K562 (cell line): ENCODE results near the gene GRAMD1B.

Experiments
- CAMTA2 ChIP-seq: fragments of 250-450 bp; sonication (Bioruptor Pico); conservative IDR thresholded peaks from 2 replicates; pipeline ENCODE4 v1.5.1; 2022
- CHD1 ChIP-seq: fragments of 200-600 bp; sonication (generic); IDR thresholded peaks from one replicate; pipeline ENCODE4 v1.6.1; 2012; ENCODE audit warnings: mild to moderate bottlenecking, moderate library complexity, low read length, inconsistent platforms
- EZH2 ChIP-seq: IDR thresholded peaks from 2 replicates; pipeline ENCODE4 v1.6.1; 2012; ENCODE audit warnings: low read depth, mild to moderate bottlenecking, inconsistent platforms, low read length, borderline replicate concordance
- NFXL1 ChIP-seq: fragments of 450-650 bp; formaldehyde crosslinking; IDR thresholded peaks from 2 replicates; pipeline ENCODE4 v1.4.0; 2021; ENCODE audit warnings: mild to moderate bottlenecking
- REST ChIP-seq, 2 experiments: fragments of 450-650 bp; formaldehyde crosslinking in 1 of 2; IDR thresholded peaks; 2 replicates each; pipeline versions ENCODE4 v1.4.0 to v1.6.1; 2014 to 2020; ENCODE audit warnings: mild to moderate bottlenecking in 2 of 2, borderline replicate concordance in 1 of 2, low read depth in 1 of 2
- TSC22D4 ChIP-seq: fragments of 450-650 bp; IDR thresholded peaks from 2 replicates; pipeline ENCODE4 v1.6.1; 2016; ENCODE audit warnings: missing genetic modification characterization, missing biosample characterization, control low read depth

GRCh38 chr11:123580137-123580536, 150.1 kb downstream of the GRAMD1B start:
- no peak for TF ChIP-seq TSC22D4
- no peak for TF ChIP-seq NFXL1 (CRISPR knock-in tag)
- no peak for TF ChIP-seq REST (IDR thresholded peaks at IDR 0.05; ENCODE audit: borderline replicate concordance)
- no peak for TF ChIP-seq REST (CRISPR knock-in tag; IDR thresholded peaks at IDR 0.05; ENCODE audit: low read depth)
- TF ChIP-seq CAMTA2: no peak
- no peak for TF ChIP-seq EZH2
- TF ChIP-seq CHD1: no peak
